Smooth muscle cell (in vitro differentiated cells): ENCODE measurements around the gene GADD45G. TPM values are rescaled to one million over a fixed set of nuclear protein-coding genes. Genes with fewer than 3 reads are reported as not detected.

Experiments used
- DNase-seq: peaks from one replicate; lab custom pipeline; 2025; ENCODE audit not compliant: unreplicated experiment; lab: John Stamatoyannopoulos, UW
- H2AFZ ChIP-seq: fragments of 200-600 bp; sonication (generic); 2 replicates; pipeline ENCODE4 v1.6.0; 2016; ENCODE audit warnings: antibody characterized with exemption, low read depth, mild to moderate bottlenecking
- H3F3A ChIP-seq: fragments of 200-600 bp; sonication (generic); 2 replicates; pipeline ENCODE4 v1.6.0; 2017; ENCODE audit warnings: antibody characterized with exemption, low read depth
- H3K27ac ChIP-seq: fragments of 200-600 bp; sonication (generic); 2 replicates; pipeline ENCODE4 v1.5.1; 2016; ENCODE audit warnings: low read depth, mild to moderate bottlenecking
- H3K27me3 ChIP-seq: fragments of 200-600 bp; sonication (generic); 2 replicates; pipeline ENCODE4 v1.6.1; 2016; ENCODE audit warnings: low read depth, mild to moderate bottlenecking
- H3K36me3 ChIP-seq: fragments of 200-600 bp; sonication (generic); 2 replicates; pipeline ENCODE4 v1.5.1; 2016; ENCODE audit warnings: low read depth
- H3K4me1 ChIP-seq: fragments of 200-600 bp; sonication (generic); 2 replicates; pipeline ENCODE4 v1.5.1; 2016; ENCODE audit warnings: low read depth
- H3K4me2 ChIP-seq: fragments of 200-600 bp; sonication (generic); 2 replicates; pipeline ENCODE4 v1.6.0; 2016; ENCODE audit warnings: mild to moderate bottlenecking
- H3K4me3 ChIP-seq: fragments of 200-600 bp; sonication (generic); 2 replicates; pipeline ENCODE4 v1.5.1; 2016; ENCODE audit warnings: mild to moderate bottlenecking
- H3K79me2 ChIP-seq: fragments of 200-600 bp; sonication (generic); 2 replicates; pipeline ENCODE4 v1.6.0; 2016; ENCODE audit warnings: low read depth, mild to moderate bottlenecking
- H3K9ac ChIP-seq: fragments of 200-600 bp; sonication (generic); 2 replicates; pipeline ENCODE4 v1.6.0; 2016; ENCODE audit warnings: low read depth
- H3K9me3 ChIP-seq: fragments of 200-600 bp; sonication (generic); replicated peaks from 2 replicates; pipeline ENCODE4 v1.5.1; 2016; ENCODE audit warnings: low read depth
- H4K20me1 ChIP-seq: fragments of 200-600 bp; sonication (generic); 2 replicates; pipeline ENCODE4 v1.6.0; 2016; ENCODE audit warnings: low read depth
- WGBS: methylation state at CpG from one replicate; pipeline ENCODE4 v1.1.7; 2016; ENCODE audit warnings: low lambda C conversion rate; 5-methylcytosine and 5-hydroxymethylcytosine counted together
- polyA plus RNA-seq: library from polyadenylated mRNA; unstranded; fragments of >200 nt; fragmentation: Nextera tagmentation; extraction: Ambion mirVana; gene quantifications from 2 replicates; pipeline ENCODE4 v1.2.1, GENCODE V29; 2016
- total RNA-seq: library from RNA; depleted of rRNA; stranded (reverse); fragments of >200 nt; gene quantifications from 2 replicates; pipeline ENCODE4 v1.2.3, GENCODE V29; 2014
- TF ChIP-seq, protein P1 (sequence below): fragments of 200-600 bp; sonication (generic); IDR thresholded peaks from 2 replicates; pipeline ENCODE4 v1.5.1; 2017; ENCODE audit warnings: borderline replicate concordance, mild to moderate bottlenecking, antibody characterized with exemption; ENCODE audit not compliant: insufficient read depth, poor library complexity, severe bottlenecking

Gene GADD45G
- total and polyA plus RNA-seq, 2 experiments from 2014 or later, result 6.9 to 10.7 TPM

DNA sequence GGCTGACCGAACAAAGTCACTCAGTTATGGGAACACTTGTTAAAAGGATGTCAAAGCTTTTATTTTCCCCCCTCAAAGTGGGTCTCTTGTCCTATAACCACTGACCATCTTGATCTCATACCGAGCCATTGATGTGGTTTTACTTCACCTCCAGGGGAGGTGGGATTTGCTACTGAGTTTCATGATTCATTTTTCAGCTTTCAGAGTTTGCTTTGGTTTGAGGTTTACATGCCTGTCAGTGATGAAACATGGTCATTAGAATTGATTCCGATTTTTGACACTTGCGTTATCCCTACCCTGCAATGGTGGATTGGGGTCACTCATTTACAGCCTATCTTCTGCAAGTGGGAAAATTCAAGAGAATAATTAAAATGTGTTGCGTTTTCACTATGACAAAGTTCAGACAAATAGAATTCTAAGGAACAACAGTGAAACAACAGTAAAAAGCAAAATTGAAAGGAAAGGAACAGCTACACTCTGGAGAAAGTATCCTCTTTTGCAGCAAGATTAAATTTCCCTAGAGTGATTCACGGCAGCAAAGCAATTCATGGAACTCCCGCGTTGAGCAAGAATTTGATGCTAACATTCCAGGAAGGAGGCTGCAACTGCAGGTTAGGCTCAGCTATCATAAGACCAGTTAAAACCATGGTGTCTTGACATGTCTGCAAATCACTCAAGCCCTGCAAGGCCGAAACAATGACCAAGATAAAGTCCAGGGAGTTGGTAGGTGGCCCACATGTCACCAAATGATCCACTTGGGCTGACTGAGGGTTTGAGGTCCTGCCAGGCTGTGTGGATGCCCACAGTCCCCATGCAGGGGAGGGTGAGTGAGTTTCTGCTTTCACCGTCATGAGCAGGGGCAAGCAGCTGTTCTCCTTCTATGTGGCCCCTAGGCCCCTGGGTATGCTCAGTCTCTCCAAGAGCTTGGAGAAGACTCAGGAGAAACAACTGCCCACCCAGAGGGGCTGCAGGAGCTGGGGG, 9.4 kb downstream of the GADD45G start:
- Histone ChIP-seq H3F3A (no peaks in the 10 kb centered on the region), H3K79me2 (no peaks in the 10 kb centered on the region), H4K20me1 (no peaks in the 10 kb centered on the region), H3K4me3 (no peak overlapping the region), H3K4me1 (no peaks in the 10 kb centered on the region), H3K4me2 (peak overlapping the region; percentile 31), H2AFZ (no peak overlapping the region), H3K9ac (no peak overlapping the region), H3K27ac (peak overlapping the region; percentile 1), H3K36me3 (no peaks in the 10 kb centered on the region), H3K9me3 (no peaks in the 10 kb centered on the region), H3K27me3 (no peaks in the 10 kb centered on the region)
- WGBS, result 74% methylated on average over 10 of the region's 10 CpGs
- TF ChIP-seq, protein P1, sequence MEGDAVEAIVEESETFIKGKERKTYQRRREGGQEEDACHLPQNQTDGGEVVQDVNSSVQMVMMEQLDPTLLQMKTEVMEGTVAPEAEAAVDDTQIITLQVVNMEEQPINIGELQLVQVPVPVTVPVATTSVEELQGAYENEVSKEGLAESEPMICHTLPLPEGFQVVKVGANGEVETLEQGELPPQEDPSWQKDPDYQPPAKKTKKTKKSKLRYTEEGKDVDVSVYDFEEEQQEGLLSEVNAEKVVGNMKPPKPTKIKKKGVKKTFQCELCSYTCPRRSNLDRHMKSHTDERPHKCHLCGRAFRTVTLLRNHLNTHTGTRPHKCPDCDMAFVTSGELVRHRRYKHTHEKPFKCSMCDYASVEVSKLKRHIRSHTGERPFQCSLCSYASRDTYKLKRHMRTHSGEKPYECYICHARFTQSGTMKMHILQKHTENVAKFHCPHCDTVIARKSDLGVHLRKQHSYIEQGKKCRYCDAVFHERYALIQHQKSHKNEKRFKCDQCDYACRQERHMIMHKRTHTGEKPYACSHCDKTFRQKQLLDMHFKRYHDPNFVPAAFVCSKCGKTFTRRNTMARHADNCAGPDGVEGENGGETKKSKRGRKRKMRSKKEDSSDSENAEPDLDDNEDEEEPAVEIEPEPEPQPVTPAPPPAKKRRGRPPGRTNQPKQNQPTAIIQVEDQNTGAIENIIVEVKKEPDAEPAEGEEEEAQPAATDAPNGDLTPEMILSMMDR, result no peak
- DNase-seq, result no peak

DNA sequence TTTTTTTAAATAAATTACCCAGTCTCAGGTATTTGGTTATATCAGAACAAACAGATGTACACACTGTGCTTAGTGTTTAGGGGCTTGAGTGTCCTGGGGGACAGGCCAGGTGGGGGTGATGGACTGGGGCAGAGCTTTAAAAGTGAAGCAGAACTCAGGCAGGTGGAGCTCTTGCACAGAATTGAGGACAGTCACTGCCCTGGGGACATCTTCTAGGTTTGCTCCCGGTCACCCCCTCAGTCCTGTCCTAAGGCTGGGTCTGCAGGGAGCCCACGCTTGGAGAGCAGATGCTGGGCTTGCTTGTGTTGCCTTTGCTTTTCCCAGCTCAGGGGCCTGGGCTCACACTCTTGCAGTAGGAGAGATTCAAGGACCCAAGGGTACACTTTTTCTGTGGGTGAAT, 10.8 kb downstream of the GADD45G start:
- H3F3A ChIP-seq, result no peaks in the 10 kb centered on the region
- H3K4me3 ChIP-seq, result no peak overlapping the region
- no peak overlapping the region for H2AFZ ChIP-seq
- no peaks in the 10 kb centered on the region for H3K9me3 ChIP-seq
- H3K9ac ChIP-seq, result no peak overlapping the region
- WGBS, result 100% methylated on average over 2 of the region's 2 CpGs
- no peaks in the 10 kb centered on the region for H3K79me2 ChIP-seq
- H4K20me1 ChIP-seq, result no peaks in the 10 kb centered on the region
- no peaks in the 10 kb centered on the region for H3K36me3 ChIP-seq
- H3K4me1 ChIP-seq, result no peaks in the 10 kb centered on the region
- no peak overlapping the region for H3K27ac ChIP-seq
- H3K27me3 ChIP-seq, result no peaks in the 10 kb centered on the region
- TF ChIP-seq, protein P1, result no peak
- H3K4me2 ChIP-seq, result no peak overlapping the region
- DNase-seq, result no peak

DNA sequence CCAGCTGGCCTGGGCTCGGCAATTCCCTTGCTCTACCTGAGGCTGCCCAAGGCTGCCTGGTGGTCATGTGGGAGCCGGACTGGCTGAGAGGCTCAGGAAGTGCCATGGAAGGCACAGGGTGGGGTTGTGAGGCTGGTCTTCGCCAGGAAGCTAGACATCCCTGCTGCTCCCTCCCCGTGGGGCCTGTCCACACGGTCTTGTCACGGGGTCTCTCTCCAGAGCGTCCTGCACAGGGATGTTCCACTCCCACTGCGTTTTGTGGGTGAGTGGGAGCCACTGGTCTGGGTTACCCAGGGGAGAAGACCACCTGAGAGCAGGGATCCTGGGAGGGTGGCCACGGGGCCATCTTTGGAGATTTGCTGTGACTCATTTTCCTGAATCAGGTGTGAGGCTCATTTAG, 11.6 kb downstream of the GADD45G start:
- Histone ChIP-seq H3K4me1 (no peaks in the 10 kb centered on the region), H4K20me1 (no peaks in the 10 kb centered on the region), H3F3A (no peaks in the 10 kb centered on the region), H3K27me3 (no peaks in the 10 kb centered on the region), H3K4me2 (no peak overlapping the region), H3K36me3 (no peaks in the 10 kb centered on the region), H2AFZ (no peak overlapping the region), H3K9me3 (no peaks in the 10 kb centered on the region), H3K4me3 (no peak overlapping the region), H3K9ac (no peak overlapping the region), H3K27ac (no peak overlapping the region), H3K79me2 (no peaks in the 10 kb centered on the region)
- 96% methylated on average over 9 of the region's 9 CpGs for WGBS
- no peak for DNase-seq
- TF ChIP-seq, protein P1, result no peak
